Inferior parietal cortex (tissue), 1 donor: ENCODE measurements around the gene RFX3.
A peak's percentile ranks its signal among the peaks of the same experiment; 100 is the strongest.

Source experiments
- DNase-seq: peaks from one replicate; pipeline ENCODE4 v3.0.0-alpha.2; 2016; ENCODE audit errors: extremely low spot score

Gene RFX3

DNA sequence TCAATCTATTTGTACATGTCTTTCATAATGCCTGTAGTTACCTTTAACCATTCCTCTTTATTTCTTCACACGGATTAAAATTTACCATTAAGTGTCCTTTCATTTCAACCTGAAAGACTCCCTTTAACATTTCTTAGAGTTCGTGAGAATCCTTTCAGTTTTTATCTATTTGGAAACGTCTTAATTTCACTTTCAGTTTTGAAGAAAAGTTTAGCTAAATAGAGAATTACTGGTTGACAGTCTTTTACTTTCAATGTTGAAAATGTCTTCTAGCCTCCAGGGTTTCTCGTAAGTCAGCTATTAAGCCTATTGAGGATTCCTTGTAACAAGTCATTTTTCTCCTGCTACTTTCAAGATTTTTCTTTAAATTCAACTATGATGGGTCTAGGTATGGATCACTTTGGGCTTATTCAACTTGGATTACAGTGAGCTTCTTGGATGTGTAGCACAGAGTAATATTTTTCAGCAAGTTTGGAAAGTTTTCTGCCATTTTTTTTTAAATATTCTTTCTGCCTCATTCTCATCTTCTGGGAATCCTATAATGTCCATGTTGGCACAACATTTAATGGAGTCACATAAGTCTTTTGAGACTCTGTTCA lies 48.5 kb downstream of the RFX3 start:
- no peak for DNase-seq

DNA sequence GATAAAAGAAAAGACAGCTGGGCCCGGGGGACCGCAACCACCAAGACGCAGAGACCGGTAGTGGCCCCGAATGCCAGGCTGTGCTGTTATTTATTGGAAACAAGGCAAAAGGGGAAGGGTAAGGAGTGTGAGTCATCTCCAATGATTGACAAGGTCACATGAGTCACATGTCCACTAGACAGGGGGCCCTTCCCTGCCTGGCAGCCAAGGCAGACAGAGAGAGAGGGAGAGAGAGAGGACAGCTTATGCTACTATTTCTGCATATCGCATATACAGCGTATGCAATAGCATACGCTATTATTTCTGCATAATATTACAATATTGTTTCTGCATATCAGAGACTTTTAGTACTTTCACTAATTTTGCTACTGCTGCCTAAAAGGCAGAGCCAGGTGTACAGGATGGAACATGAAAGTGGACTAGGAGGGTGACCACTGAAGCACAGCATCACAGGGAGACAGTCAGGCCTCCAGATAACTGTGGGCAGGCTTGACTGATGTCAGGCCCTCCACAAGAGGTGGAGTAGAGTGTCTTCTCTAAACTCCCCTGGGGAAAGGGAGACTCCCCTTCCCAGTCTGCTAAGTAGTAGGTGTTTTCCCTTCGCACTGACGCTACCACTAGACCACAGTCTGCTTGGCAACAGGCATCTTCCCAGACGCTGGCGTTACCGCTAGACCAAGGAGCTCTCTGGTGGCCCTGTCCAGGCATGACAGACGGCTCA lies 50.3 kb downstream of the RFX3 start:
- DNase-seq, result no peak

DNA sequence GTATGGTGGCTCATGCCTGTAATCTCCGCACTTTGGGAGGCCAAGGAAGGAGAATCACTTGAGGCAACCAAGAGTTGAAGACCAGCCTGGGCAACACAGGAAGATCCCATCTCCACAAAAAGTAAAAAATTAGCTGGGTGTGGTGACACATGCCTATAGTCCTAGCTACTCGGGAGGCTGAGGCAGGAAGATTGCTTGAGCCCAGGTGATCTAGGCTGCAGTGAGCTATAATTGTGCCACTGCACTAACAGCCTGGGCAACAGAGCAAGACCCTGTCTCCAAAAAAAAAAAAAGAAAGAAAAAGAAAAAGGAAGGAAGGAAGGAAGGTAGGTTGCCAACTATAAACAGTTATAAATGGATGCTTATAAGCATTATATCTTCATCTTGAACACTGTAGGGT lies 51.0 kb downstream of the RFX3 start:
- no peak for DNase-seq

DNA sequence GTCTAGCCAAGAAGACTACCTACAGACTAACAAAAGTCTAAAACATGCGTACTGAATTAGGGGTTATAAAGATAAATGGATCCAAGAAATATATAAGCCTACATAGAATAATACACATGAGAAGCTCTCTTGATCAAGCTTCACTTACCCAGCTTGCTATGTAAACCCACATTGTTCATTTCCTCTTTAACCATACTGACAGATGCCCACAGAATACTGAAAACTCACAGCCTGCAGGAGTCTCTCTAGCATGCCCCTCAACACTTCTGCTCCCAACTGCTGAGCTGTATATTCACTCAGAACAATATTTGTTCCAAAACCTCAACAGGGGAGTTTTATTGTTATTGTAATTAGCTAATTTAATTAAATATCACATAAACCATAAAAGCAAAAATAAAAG lies 52.4 kb downstream of the RFX3 start:
- no peak for DNase-seq

DNA sequence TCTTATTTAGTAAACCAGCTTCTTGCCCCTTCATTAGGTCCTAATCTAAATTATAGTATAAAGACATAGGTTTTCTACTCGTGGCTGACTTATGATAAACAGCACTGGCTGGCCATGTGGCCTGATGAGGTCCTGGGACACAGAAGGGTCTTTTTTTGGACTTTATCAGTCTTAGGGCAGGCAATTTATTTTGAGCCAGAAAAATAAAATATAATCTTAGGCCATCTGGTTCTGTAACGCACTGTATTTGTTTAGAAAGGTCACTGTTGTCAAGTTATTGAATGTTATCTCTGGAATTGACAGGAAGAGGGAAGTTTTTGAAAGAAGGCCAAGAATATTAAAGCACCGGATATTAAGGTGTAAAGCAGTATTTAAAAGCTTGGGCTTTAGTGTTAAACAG lies 53.9 kb downstream of the RFX3 start:
- no peak for DNase-seq

DNA sequence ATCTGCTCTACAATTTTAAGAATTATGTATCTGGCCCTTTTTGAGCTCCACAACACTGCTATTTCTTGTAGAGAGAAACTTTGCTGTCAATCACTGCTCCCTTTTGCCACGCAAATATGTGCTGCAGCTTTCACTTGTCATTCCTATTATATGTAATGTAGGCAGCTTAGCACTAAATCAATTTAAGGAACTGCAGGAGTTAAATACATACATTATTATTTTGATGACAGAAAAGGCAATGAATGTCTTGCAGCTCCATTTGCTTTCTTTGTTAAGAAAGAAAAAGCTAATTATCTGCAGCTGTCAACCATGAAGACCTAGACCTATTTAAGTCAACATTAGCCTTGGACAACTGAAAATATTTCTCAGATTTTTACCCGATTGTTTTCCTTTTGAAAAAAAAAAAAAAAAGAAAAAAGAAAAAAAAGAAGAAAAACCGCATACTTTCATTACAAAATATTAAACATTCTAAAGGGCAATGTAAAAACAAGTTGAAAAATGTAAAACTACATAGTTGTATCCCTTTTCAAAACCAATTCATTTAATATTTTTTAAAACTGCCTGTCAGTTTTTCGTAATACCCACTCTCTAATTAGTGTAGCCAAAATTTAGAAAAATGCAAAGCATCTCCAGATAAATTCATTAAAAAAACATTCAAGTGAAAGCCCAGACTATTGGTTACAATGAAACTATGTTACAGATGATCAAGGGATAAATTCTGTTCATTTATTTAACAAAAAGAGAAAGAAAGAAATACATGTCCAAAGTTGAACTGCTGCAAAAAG lies 57.2 kb downstream of the RFX3 start:
- DNase-seq, result no peak

DNA sequence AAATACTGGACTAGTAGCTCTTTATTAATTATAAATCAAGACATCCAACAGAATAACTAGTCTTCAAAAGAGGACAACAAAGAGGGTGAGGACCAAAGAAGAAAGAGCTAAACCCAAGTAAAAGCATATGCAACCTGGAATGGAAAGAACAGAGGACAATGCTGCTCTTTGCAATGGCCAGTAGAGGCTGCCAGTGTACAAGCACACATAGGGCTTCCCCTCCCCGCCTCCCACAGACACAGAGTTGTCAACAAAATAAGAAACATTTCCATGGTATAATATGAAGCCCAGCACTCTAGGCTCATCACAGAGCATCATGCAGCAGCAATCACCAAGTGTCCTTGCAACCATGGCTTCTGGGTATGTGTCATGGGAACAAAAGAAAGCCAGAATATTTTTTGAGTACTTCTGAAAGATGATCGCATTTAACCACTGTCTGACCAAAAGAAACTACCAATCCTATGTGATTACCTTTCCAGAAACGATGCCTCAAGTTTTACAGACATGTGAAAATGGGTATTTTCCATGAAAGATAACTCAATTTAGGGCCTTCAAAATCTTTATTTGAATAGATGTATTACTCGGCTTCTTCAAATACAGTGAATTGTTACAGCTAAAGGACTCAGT lies 58.1 kb downstream of the RFX3 start:
- peak; percentile 63 for DNase-seq

DNA sequence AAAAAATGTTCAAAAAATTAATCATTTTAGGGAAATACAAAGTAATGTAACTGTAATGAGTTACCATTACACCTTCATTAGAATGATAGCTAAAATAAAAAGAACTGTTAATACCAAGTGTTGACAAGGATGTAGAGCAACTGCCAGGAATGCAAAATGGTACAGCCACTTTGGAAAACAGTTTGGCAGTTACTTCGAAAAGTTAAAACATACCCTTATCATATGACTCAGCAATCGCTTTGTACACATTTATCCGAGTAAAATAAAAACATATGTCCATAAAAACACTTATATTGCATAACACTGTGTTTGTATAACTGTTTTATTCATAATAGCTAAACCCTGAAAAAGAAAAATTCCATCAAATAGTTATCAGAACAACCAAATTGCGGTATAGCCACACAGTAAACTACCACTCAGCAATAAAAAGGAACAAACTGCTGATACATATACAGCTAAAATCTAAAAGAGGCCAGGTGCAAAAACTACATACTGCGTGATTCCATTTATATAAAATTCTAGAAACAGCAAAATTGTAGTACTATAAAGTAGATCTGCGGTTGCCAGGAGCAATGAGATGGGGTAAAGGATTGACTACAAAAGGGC lies 61.7 kb downstream of the RFX3 start:
- no peak for DNase-seq

DNA sequence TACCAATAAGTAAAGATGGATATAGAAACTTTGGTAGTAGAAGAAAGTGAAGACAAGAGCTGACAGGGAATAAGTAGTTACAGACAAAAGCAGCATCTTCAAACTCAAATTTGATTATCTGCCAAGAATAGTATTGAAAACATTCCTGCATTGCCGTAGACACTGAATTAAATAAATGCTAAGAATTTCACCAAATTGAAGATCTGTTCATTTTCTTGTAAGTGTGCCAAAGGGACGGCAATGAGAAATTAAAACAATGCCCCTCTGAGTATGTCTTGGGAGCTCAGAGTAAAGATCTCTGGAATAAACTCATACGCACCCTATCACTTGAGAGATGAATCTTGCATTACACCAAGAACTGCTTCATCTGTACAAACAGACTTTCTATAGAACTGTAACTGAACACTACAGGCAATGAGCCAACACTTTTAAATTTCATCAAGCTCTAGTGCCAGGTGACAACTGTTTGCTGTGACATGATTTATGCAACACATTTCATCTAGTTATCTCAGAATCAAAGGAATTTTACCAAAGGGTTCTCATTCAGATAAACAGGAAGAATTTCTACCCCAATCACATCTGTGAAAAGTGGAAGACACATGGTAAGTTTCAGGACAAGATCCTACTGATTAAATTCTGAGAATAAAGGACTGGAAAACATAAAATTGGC lies 66.9 kb downstream of the RFX3 start:
- peak; percentile 53 for DNase-seq

DNA sequence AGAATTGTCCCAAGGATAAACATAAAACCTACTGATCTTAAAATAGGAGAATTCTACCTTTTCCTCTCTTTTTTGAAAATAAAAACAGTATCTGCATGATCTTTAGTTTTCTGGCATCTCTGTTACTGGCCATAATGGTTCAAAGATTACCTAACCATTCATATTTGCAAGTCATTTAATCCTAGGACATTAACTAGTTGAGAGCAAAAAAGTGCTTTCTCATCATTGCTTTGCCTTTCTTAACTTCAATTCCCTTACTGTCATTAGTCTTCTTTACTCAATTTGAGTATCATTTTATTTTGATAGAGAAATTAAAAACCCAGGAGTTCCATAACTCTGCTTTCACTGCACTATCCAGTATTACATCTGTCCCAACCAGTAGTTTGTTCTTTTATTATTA lies 68.6 kb downstream of the RFX3 start:
- DNase-seq, result no peak

DNA sequence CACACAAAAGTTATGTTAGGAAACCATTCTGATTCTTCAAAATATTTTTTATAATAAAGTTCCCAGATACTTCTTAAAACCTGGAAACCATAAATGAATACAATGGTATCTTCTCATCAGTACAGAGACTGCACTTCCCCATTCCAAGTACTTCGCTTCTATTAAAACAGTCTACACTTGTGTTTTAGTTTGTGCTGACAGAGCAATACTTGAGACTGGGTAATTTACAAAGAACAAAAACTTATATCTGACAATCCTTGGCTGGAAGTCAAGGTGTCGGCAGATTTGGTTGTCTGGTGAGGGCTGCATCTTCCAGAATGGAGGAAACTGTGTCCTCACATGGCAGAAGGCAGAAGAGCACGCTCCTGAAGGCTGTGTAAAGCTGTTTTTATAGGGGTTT lies 70.1 kb downstream of the RFX3 start:
- DNase-seq, result no peak

DNA sequence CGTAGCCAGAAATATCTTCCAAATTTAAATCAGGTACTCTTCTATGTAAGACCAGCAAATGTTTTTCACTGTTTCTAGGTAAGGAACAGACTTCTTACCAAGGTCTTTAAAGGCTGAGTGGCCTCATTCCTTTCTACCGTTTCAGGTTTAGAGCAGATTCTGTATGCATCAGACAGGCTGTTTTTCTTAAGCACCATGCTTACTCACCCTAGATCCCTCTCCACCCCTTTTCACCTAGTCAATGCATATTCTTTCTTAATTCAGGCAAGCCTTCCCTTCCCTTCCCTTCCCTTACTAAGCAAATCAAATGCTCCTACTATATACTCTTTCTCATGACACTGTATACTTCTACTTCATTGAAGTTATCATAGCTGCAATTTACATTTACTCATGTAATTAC lies 70.7 kb downstream of the RFX3 start:
- DNase-seq, result no peak

DNA sequence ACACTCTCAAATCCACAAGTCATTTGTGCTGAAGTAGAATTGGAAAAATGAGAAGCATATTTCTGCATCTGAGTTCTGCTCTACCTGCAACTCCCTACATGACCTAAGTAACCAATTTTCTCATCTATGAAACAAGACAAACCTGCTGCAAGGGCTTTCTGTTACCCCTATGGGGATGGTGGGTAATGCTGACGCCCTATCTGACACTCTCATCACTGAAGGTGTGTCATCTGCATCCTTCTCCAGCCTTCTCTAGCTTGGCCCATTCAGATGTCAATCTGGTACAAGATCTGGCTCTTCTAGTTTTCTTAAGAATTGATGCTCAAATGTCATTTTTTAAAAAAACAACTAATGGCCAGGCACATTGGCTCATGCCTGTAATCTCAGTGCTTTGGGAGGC lies 73.8 kb downstream of the RFX3 start:
- no peak for DNase-seq

DNA sequence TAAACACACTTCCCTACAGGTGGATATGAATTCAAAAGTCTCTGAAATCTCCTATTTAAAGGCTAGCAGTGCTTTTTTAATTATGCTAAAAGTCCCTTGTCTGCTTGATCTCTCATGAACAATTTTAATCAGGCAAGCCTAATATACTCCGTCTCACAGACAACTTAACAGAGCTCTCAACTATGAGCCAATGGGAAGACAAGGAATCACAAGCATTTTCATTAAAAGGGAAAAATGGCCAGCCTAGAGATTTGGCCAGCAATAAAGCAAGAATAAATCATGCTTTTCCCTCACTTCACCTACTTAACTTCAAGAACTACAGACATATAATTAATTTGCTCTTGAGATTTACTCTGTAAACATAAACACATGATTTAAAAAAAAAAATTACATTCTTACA lies 78.0 kb downstream of the RFX3 start:
- DNase-seq, result no peak

DNA sequence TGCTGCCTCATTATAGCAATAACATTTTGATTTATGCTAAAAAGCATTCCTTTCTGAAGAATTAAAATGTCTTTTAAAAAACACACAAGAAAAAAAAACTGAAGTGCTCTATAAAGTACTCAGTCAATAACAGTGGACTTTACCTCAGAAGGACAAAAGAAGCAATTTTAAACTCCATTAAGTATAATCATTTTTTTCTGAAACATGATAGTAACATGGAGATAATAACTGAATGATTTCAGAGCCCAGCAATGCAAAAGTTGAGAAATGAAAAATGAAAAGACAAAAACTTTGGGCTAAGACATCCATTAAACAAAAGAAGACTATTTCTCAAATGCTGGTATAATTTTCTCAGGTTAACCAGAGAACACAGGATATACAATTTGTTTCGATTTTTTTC lies 78.7 kb downstream of the RFX3 start:
- DNase-seq, result no peak

DNA sequence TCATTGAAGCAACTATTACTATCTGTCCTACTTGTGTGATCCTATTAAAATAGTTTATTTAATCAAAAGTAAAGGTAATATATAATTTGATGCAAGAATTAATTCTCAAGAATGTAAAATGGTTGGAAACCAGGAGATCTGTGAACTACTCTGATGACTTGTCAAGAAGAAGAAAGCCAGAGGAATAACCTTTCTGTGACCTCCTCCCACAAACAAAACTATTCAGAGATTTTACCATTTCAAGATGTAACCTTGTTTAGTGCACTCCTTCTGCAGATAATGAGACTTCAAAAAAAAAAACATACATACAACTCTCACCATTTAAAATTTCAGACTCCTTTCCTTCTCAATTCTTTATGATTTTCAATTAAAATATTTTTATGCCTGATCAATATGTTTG lies 79.5 kb downstream of the RFX3 start:
- DNase-seq, result no peak

DNA sequence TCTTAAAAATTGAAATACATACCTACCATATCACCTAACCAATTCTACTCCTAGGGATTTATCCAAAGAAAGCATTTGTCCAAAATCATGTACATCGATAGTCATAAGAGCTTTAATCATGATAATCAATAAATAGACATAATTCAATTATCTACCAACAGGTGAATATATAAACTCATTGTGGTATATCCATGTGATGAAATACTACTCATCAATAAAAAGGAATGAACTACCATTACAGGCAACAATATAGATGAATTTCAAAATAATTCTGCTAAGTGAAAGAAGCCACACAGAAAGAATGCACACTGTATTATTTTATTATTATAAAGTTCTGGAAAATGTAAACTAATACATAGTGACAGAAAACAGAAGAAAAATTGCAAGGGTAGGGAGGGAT lies 81.8 kb downstream of the RFX3 start:
- no peak for DNase-seq

DNA sequence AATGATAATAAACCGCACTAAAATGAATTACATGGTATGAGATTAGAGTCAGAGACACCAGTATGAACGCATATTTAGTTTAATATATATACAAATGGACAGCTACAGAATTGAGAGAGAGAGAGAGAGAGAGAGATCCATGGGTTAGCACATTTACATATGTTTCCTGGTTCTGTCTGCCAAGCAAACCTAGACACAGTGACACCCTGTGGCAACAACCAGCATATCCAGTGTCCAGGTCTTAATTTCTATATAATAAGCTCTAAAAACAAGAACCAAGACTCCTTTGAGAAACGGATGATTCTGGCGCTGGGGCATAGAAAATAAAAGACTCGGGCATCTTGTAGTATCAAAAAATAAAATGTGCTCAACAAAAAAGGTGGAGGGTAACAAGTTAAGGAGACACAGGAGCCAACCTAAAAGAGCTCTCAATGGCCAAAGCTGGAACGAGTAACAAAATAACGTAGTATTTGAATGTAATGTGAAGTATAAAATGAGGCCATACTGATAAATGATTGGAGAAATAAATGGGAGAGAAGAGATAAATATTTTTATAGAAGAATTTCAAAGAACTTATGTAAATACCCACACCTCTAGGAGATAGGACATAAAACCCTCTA lies 84.5 kb downstream of the RFX3 start:
- peak; percentile 25 for DNase-seq

DNA sequence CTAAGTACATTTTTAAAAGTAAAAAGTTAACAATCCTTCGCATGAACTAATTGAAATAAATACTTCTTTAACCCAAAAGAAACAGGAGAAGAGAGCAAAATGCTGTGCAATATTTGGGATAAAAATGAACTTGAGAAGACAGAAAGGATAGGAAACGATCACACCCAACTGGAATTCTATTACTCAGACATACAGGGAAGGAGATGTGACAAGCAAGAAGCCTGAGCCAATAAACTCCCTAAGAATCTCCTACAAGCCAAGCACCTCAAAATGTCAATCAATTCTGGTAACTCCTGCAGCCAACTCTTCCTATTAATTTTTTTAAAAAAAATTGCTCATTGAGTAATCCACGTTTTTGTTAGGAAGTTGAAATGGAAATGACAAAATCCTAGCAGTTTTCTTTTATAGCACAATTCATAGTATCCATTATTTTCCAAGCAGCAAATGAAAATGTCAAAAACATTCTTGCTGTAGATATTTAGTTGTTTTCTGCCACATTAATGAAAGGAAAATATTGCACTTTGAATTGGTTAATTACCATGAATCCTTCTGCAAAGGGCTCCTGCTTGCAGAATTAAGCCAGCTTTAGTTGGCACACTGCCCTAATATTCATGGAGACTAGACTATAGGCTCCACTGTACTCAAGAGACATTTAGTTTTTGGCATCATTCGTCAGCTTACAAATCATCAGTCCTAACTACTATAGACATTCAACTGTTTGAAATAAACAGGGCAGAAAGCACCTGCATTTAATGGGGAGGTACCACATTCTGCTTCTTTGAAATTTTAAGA lies 89.0 kb downstream of the RFX3 start:
- no peak for DNase-seq

DNA sequence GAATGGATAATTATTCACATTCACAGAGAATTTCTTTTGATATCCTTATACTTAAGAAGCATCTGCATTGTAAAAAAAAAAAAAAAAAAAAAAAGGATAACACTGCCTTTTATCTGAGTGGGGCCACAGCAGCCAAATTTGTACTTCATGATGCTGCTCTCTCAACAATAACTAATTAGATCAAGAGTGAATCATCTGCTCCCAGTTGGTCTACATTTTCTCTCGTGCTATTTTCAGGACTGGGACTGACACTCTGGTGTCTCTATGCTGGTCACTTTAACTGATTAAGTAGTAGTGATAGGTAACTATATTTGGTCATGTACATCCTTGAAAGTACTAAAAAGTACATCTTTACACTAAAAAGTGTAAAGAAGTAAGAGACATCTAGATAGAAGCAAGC lies 90.1 kb downstream of the RFX3 start:
- no peak for DNase-seq
